Ramos (cell line): ENCODE results near the gene KSR2.

Experiments used
- in situ Hi-C: fragments of 300-500 bp; cut with MboI; formaldehyde crosslinking; loops from one replicate; pipeline ENCODE4 v1.14.3; 2022; ENCODE audit warnings: low sequenced_read_pairs; ENCODE audit not compliant: unreplicated experiment

The KSR2 gene

DNA sequence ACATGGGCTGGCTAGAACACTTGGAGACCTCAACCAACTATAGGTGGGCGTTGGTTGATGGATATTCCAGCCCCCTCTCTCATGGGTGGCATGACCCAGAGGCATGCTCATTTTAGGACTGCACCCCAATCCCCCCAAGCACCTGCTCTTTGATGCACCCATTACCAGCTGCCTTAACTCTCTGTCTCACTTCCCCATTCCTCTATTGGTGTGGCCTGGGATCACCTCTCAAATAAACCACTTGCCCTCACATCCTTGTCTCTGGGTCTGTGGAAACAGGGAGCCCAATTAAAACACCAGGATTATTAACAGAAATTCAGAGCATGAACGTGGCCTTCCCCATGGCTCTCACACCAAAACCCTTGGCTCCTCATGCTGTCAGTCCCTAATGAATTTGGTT, 405.1 kb downstream of the KSR2 start:
- in situ Hi-C loops, result no loop called here

DNA sequence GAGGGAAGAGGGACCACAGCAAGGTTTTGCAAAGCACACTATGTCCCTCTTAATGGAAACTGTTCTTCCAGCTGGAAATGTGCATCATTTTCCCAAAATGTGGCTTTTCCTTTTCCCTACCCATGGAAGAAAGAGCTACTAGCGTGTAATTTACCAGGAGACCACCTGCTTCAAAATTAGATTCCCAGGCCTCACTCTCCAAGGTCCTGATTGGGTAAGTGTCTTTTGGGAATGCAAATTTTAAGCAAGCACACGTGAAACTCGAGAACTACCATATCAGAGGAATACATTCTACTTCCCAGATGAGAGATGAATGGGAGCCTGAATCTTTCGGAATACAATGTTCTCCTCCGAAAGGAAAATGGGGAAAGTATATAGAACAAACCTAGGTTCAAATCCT, 405.8 kb downstream of the KSR2 start:
- in situ Hi-C loops, result no loop called here

DNA sequence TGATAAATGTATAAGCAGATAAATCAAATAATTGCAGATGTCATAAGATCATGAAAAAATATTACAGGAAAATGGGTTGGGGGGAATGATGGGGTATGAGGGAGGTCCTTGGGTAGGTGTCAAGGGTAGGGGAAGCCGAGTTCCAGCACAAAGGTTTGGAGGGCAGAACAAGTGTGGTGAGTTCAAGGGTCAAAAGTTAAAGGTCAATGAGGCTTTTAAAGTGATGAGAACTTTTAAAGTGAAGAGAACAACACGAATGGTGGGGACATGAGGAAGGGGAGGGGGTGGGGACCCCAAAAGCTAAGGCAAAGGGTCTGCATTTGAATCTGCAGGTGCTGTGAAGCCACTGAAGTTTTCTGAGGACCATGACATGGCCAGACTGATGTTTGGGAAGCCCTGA, 406.8 kb downstream of the KSR2 start:
- in situ Hi-C loops, result no loop called here

GRCh38 chr12:117559978-117560377, 408.8 kb downstream of the KSR2 start:
- in situ Hi-C loops, result no loop called here

GRCh38 chr12:117555889-117556288, 412.9 kb downstream of the KSR2 start:
- in situ Hi-C loops, result no loop called here

GRCh38 chr12:117552971-117553370, 415.8 kb downstream of the KSR2 start:
- in situ Hi-C loops, result no loop called here

- in situ Hi-C loops, result no loop called here
These were observed 417.1 kb downstream of the KSR2 start for GRCh38 chr12:117551665-117552064.

GRCh38 chr12:117547209-117547608, 421.6 kb downstream of the KSR2 start:
- in situ Hi-C loops, result no loop called here

- in situ Hi-C loops, result no loop called here
These were observed 423.6 kb downstream of the KSR2 start for GRCh38 chr12:117545216-117545615.

- in situ Hi-C loops, result no loop called here
These were observed 428.8 kb downstream of the KSR2 start for GRCh38 chr12:117540011-117540410.

- in situ Hi-C loops, result no loop called here
These were observed 429.9 kb downstream of the KSR2 start for GRCh38 chr12:117538926-117539325.

DNA sequence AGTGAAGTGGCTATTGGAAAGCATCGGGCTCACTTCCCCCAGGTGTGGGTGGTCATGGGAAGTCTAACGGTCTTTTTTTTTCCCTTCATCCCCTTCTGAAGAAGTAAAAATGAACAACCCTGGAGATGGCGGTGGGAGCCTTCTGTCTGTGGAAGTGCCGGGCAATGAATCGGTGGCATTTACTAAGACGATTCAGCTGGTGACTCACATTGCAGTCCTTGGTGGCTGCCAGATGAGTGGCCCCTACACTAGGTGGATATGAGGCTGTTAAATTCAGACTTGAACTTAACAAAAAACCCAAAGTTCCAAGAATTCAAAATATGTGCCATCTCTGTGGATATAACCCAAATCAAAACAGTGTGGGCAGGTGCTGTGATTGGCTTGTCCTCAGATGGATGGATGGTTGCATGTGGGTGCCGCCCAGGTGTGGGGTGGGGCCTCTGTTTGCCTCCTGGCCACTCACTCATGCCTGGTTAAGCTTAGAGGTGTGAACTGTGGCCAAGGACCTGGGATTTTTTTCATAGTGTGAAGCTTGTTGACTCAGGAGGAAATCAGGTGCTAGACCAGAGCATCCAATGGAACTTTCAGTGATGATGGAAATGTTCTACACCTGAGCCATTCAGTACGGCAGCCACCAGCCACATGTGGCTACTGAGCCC, 430.6 kb downstream of the KSR2 start:
- in situ Hi-C loops, result no loop called here

DNA sequence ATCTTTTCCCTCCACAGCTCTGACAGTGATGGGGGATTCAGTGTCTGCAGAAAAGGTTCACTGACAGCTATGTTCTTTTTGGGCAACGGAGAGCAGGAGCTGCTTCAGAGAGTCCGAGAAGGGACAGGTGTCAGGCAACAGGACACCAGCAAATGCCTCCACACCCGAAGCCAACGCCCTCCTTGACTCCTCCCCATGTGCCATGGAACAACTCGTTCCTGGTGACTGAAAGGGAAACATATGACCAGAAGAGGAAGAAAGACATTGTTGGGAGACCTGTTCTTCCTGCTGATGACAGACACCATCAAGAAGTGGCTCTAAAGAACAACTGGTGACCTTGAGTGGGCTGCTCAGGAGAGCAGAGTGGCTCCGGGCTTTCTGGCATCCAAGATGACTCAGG, 435.1 kb downstream of the KSR2 start:
- in situ Hi-C loops, result no loop called here

- in situ Hi-C loops, result no loop called here
These were observed 438.0 kb downstream of the KSR2 start for GRCh38 chr12:117530796-117531195.

DNA sequence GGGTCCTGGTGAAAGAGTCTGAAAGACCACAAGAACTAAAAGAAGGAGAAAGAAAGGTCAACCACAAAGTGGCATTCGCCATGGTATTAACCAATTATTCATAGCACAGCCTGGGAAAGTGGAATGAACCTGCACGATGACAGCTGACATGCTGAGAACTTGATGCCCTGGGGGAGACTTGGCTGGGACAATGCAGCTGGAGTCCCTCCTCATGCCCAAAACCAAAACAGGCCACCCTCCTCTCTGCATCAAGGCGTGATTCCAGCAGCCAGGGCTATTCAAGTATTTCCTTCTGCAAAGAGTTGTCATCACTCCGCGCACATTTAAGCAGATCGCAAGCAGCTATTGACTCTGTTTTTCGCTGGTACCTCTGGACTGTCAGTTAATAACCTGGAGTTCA, 440.3 kb downstream of the KSR2 start:
- in situ Hi-C loops, result no loop called here

GRCh38 chr12:117527479-117527855, 441.3 kb downstream of the KSR2 start:
- in situ Hi-C loops, result no loop called here

GRCh38 chr12:117526757-117527478, 441.9 kb downstream of the KSR2 start:
- in situ Hi-C loops, result no loop called here

DNA sequence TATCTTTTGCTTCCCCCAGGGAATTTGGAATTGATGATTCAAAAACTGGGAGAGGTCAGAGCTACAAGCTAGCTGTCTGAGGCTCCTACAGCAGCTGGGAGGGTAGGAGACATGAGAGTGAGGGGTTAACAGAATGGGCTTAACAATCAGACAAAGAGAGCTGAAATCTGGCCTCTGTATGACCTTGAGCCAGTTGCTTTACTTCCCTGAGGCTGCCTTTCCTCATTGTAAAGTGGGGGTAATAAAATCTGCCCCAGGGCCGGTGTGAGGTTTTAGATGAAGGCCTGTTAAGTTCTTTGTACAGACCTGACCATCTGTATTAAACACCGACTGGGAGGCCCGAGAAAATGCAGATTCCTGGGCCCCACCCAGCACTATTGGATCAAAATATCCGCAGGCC, 443.0 kb downstream of the KSR2 start:
- in situ Hi-C loops, result no loop called here

DNA sequence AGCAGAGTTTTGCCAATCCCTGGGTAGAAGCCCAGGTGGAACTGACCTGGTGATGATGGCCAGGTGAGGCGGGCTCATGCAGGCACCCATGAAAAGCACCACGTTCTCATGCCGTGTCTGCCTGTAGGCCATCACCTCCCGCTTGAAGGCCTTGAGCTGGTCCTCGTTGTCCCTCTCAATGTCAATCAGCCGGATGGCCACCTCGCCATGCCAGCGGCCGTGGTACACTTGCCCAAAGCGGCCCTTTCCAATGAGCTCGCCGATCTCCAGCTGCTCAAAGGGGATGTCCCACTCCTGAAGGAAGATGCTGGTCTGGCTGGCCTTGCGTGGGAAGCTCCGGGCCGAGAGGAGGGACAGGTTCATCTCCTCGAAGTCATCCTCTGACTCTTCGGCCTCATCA, 444.0 kb downstream of the KSR2 start:
- in situ Hi-C loops, result no loop called here

DNA sequence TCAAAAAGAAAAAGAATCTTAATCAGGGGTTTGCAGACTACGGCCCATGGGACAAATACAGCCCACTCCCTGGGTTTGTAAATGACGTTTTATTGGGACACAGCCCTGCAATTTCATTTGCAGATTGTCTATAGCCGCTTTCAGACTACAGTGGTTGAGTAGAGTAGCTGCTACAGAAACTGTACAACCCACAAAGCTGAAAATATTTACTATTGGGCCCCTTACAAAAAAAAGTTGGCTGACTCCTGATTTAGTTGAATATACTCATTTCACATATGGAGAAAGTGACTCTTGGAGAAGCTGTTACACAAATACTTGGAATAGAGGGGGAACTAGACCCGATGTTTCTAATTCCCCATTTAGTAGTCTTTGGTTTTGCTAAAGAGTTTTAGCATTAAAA, 444.8 kb downstream of the KSR2 start:
- in situ Hi-C loops, result no loop called here

DNA sequence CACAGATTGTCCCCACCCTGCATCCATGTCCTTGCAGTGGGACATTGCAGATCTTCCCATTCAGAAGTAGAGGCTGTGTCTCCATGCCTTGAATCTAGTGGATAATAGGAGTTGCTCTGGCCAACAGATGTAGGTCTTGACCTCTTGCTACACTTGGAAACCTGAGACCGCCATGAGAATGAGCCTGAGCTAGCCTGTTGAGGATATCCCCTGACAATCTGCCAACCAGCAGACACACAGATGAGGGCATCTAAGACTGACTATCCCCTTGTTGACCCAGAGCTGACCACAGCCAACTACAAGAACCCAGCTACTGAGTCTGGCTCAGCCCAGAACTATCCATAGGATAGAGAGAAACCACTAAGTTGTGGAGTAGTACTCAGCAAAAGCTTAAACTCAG, 446.2 kb downstream of the KSR2 start:
- in situ Hi-C loops, result no loop called here

DNA sequence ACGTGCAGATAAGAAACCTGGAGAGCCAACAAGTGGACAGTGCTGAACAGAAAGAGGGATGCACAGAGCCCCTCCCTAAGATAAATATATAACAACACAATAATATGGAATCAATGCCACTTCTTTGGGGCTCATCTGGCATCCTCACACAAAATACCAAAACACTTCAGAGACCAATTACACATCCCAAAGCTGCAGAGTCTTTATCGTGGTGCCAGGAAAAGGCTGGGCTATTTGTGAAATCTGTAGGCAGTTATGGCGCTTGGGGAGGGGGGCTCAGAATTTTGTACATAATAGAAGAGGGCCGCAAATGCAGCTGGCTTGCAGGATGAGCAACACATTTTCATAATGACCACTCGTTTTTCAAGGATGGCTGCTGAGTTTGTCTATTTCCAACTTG, 446.9 kb downstream of the KSR2 start:
- in situ Hi-C loops, result no loop called here
